Measurements from ENCODE around the gene MAS1L. TPM values are rescaled to one million over a fixed set of nuclear protein-coding genes. Genes with fewer than 3 reads are reported as not detected.

MAS1L gene
- polyA plus RNA-seq, 3 donors = not detected

GRCh38 chr6:29462022-29462421 lies 25.7 kb downstream of the MAS1L start:
- 94% methylated on average over 3 of the region's 6 CpGs for WGBS (ENCODE audit: insufficient coverage)

GRCh38 chr6:29461021-29461814 lies 26.5 kb downstream of the MAS1L start:
- H2AFZ ChIP-seq (ENCODE audit: insufficient read depth, low read depth, low read length, poor library complexity, severe bottlenecking) = no peak overlapping the region
- no peaks in the 10 kb centered on the region for H3K4me1 ChIP-seq (ENCODE audit: control insufficient read depth in 1 of 2, insufficient read depth in 2 of 2, low read length in 2 of 2)
- Mint-ChIP-seq H3K27ac (no peak overlapping the region), H3K9me3 (peaks cover 0 to 2% (median 0%) of the 10 kb centered on the region in 7 donors), H3K27me3 (ENCODE audit: low read depth in 3 of 3) (peaks cover 0 to 4% (median 2%) of the 10 kb centered on the region in 3 donors), H3K36me3 (no peaks in the 10 kb centered on the region), H3K4me1 (no peaks in the 10 kb centered on the region), H3K4me3 (no peak overlapping the region)
- no peaks in the 10 kb centered on the region for H3K27me3 ChIP-seq (ENCODE audit: control insufficient read depth in 2 of 2, insufficient read depth in 2 of 2, low read length in 2 of 2)
- no peaks in the 10 kb centered on the region for H3K79me2 ChIP-seq (ENCODE audit: insufficient read depth, low read length)
- intact Hi-C loops (cut with micrococcal nuclease) = no loop called here
- TF ChIP-seq CTCF (IDR thresholded peaks at IDR 0.05) = no peak
- H3K9ac ChIP-seq (ENCODE audit: insufficient read depth, low read length, poor library complexity, severe bottlenecking) = no peak overlapping the region
- no peak overlapping the region for H3K4me2 ChIP-seq (replicated peaks; ENCODE audit: extremely low read depth, low read length, poor library complexity, severe bottlenecking)
- H3K27ac ChIP-seq (ENCODE audit: low read depth in 1 of 2, low read length in 2 of 2) = no peak overlapping the region
- no peak for DNase-seq
- no peaks in the 10 kb centered on the region for H4K20me1 ChIP-seq (ENCODE audit: insufficient read depth, low read length)
- no peaks in the 10 kb centered on the region for H3K9me3 ChIP-seq (replicated peaks in 1 of 2; ENCODE audit: control insufficient read depth in 1 of 2, insufficient read depth in 1 of 2, low read length in 2 of 2)
- WGBS (ENCODE audit: insufficient coverage) = no CpG with 5 or more reads among the region's 5 CpGs
- no peaks in the 10 kb centered on the region for H3K36me3 ChIP-seq (replicated peaks in 1 of 2; ENCODE audit: control insufficient read depth in 1 of 2, insufficient read depth in 2 of 2, low read length in 2 of 2)
- H3K4me3 ChIP-seq (replicated peaks in 1 of 3; ENCODE audit: low read depth in 2 of 3, low read length in 3 of 3) = no peak overlapping the region

More at GRCh38 chr6:29462022-29462421, 25.7 kb downstream of the MAS1L start:
- no peaks in the 10 kb centered on the region for H3K27me3 ChIP-seq (ENCODE audit: control insufficient read depth in 2 of 2, insufficient read depth in 2 of 2, low read length in 2 of 2)
- no peaks in the 10 kb centered on the region for H3K4me1 Mint-ChIP-seq
- intact Hi-C loops (cut with micrococcal nuclease) = no loop called here
- DNase-seq = no peak
- peaks cover 0 to 4% (median 2%) of the 10 kb centered on the region in 3 donors for H3K27me3 Mint-ChIP-seq (ENCODE audit: low read depth in 3 of 3)
- H3K9me3 Mint-ChIP-seq = peaks cover 0 to 2% (median 0%) of the 10 kb centered on the region in 7 donors
- no peaks in the 10 kb centered on the region for H3K4me1 ChIP-seq (ENCODE audit: control insufficient read depth in 1 of 2, insufficient read depth in 2 of 2, low read length in 2 of 2)
- H3K9me3 ChIP-seq (replicated peaks in 1 of 2; ENCODE audit: control insufficient read depth in 1 of 2, insufficient read depth in 1 of 2, low read length in 2 of 2) = no peaks in the 10 kb centered on the region
- H3K36me3 ChIP-seq (replicated peaks in 1 of 2; ENCODE audit: control insufficient read depth in 1 of 2, insufficient read depth in 2 of 2, low read length in 2 of 2) = no peaks in the 10 kb centered on the region
- no peaks in the 10 kb centered on the region for H3K79me2 ChIP-seq (ENCODE audit: insufficient read depth, low read length)
- H3K36me3 Mint-ChIP-seq = no peaks in the 10 kb centered on the region
- H3K4me3 Mint-ChIP-seq = no peak overlapping the region
- no peak for TF ChIP-seq CTCF (IDR thresholded peaks at IDR 0.05)
- H3K4me3 ChIP-seq (replicated peaks in 1 of 3; ENCODE audit: low read depth in 2 of 3, low read length in 3 of 3) = no peak overlapping the region
- no peak overlapping the region for H3K27ac Mint-ChIP-seq
- H2AFZ ChIP-seq (ENCODE audit: insufficient read depth, low read depth, low read length, poor library complexity, severe bottlenecking) = no peak overlapping the region
- H3K27ac ChIP-seq (ENCODE audit: low read depth in 1 of 2, low read length in 2 of 2) = no peak overlapping the region
- H3K4me2 ChIP-seq (replicated peaks; ENCODE audit: extremely low read depth, low read length, poor library complexity, severe bottlenecking) = no peak overlapping the region
- no peaks in the 10 kb centered on the region for H4K20me1 ChIP-seq (ENCODE audit: insufficient read depth, low read length)
- H3K9ac ChIP-seq (ENCODE audit: insufficient read depth, low read length, poor library complexity, severe bottlenecking) = no peak overlapping the region
